Adipose tissue (tissue), 3 donors: Measurements from ENCODE around the gene ITPR2. TPM values are rescaled to one million over a fixed set of nuclear protein-coding genes. Genes with fewer than 3 reads are reported as not detected.
"Not testable (repeated sequence)": the region's sequence is repeated elsewhere in the genome, so short reads cannot be mapped to it uniquely, and the experiment has no call there.

Experiments used
- H3K27ac ChIP-seq: one replicate; pipeline ENCODE4 v1.5.1; 2013; ENCODE audit warnings: low read depth, low read length
- WGBS, 3 donors: extraction: QIAGEN DNeasy Blood & Tissue Kit; methylation state at CpG; one replicate each; pipeline ENCODE4 v1.1.7; 2013; 5-methylcytosine and 5-hydroxymethylcytosine counted together
- polyA plus RNA-seq, 3 donors: library from polyadenylated mRNA; stranded (reverse); fragments of 200-250 nt; gene quantifications; one replicate each; pipeline ENCODE4 v1.2.3, GENCODE V29; 2013
- donor health status: healthy with polysubstance abuse.
- donor health status: Bipolar disorder and iron deficiency.
- donor health status: healthy.

The ITPR2 gene
- polyA plus RNA-seq, 3 donors: 2.8 to 15.5 (median 4.7) TPM

GRCh38 chr12:26801486-26801885 is 31.5 kb downstream of the ITPR2 start:
- H3K27ac ChIP-seq: no peak overlapping the region
- WGBS, 3 donors: 93 to 100% (median 97%) methylated on average over 1 of the region's 1 CpG

GRCh38 chr12:26800858-26801257 is 32.1 kb downstream of the ITPR2 start:
- 93 to 95% (median 93%) methylated on average over 7 of the region's 7 CpGs for WGBS, 3 donors

GRCh38 chr12:26800347-26800746 is 32.6 kb downstream of the ITPR2 start:
- no peak overlapping the region for H3K27ac ChIP-seq

More at GRCh38 chr12:26800858-26801257, 32.1 kb downstream of the ITPR2 start:
- H3K27ac ChIP-seq: no peak overlapping the region

- H3K27ac ChIP-seq: no peak overlapping the region
These were observed 33.3 kb downstream of the ITPR2 start for GRCh38 chr12:26799741-26800140.

- H3K27ac ChIP-seq: no peak overlapping the region
These were observed 34.4 kb downstream of the ITPR2 start for GRCh38 chr12:26798640-26799039.

GRCh38 chr12:26798023-26798422 is 35.0 kb downstream of the ITPR2 start:
- 34 to 55% (median 45%) methylated on average over 6 of the region's 6 CpGs for WGBS, 3 donors
- no peak overlapping the region for H3K27ac ChIP-seq

- no peak overlapping the region for H3K27ac ChIP-seq
- 84 to 93% (median 90%) methylated on average over 3 of the region's 3 CpGs for WGBS, 3 donors
These were observed 37.1 kb downstream of the ITPR2 start for GRCh38 chr12:26795910-26796309.

- no peak overlapping the region for H3K27ac ChIP-seq
These were observed 41.6 kb downstream of the ITPR2 start for GRCh38 chr12:26791301-26791791.

- H3K27ac ChIP-seq: no peak overlapping the region
- 85 to 97% (median 88%) methylated on average over 1 of the region's 1 CpG for WGBS, 3 donors
These were observed 42.4 kb downstream of the ITPR2 start for GRCh38 chr12:26790645-26790994.

GRCh38 chr12:26789731-26790644 is 43.0 kb downstream of the ITPR2 start:
- no peak overlapping the region for H3K27ac ChIP-seq
- WGBS, 3 donors: 54 to 84% (median 58%) methylated on average over 2 of the region's 2 CpGs

GRCh38 chr12:26786865-26787514 is 46.0 kb downstream of the ITPR2 start:
- WGBS, 3 donors: 63 to 77% (median 67%) methylated on average over 2 of the region's 2 CpGs
- no peak overlapping the region for H3K27ac ChIP-seq

GRCh38 chr12:26786491-26786864 is 46.5 kb downstream of the ITPR2 start:
- H3K27ac ChIP-seq: no peak overlapping the region
- WGBS, 3 donors: 92 to 97% (median 93%) methylated on average over 3 of the region's 3 CpGs

- not testable (repeated sequence) for H3K27ac ChIP-seq
- 85 to 87% (median 86%) methylated on average over 2 of the region's 3 CpGs for WGBS, 3 donors
These were observed 49.1 kb downstream of the ITPR2 start for GRCh38 chr12:26783816-26784379.

GRCh38 chr12:26783131-26783526 is 49.9 kb downstream of the ITPR2 start:
- WGBS, 3 donors: 86 to 93% (median 86%) methylated on average over 1 of the region's 1 CpG
- H3K27ac ChIP-seq: no peak overlapping the region

- H3K27ac ChIP-seq: no peak overlapping the region
- 78 to 96% (median 96%) methylated on average over 3 of the region's 3 CpGs for WGBS, 3 donors
These were observed 50.4 kb downstream of the ITPR2 start for GRCh38 chr12:26782372-26783130.

- 80 to 97% (median 97%) methylated on average over 2 of the region's 2 CpGs for WGBS, 3 donors
- not testable (repeated sequence) for H3K27ac ChIP-seq
These were observed 52.3 kb downstream of the ITPR2 start for GRCh38 chr12:26780656-26781055.

GRCh38 chr12:26778173-26778775 is 54.7 kb downstream of the ITPR2 start:
- WGBS, 3 donors: 91 to 96% (median 92%) methylated on average over 5 of the region's 5 CpGs
- not testable (repeated sequence) for H3K27ac ChIP-seq

GRCh38 chr12:26777236-26777635 is 55.8 kb downstream of the ITPR2 start:
- no peak overlapping the region for H3K27ac ChIP-seq
- WGBS, 3 donors: 74 to 85% (median 81%) methylated on average over 3 of the region's 3 CpGs
